ENCODE measurements around the gene KIAA1549. TPM values are rescaled to one million over a fixed set of nuclear protein-coding genes. Genes with fewer than 3 reads are reported as not detected.

Gene KIAA1549
- total and polyA plus RNA-seq, 4 donors: 0.83 to 5.8 (median 3.6) TPM

GRCh38 chr7:139023076-139023475, 41.9 kb upstream of the KIAA1549 start:
- H3K9me3 ChIP-seq (ENCODE audit: control insufficient read depth in 4 of 4, insufficient read depth in 3 of 4, low read length in 3 of 4): no peaks in the 10 kb centered on the region
- H3K4me1 ChIP-seq (ENCODE audit: control insufficient read depth in 5 of 5, insufficient read depth in 5 of 5, low read length in 5 of 5): peaks cover 0 to 6% (median 0%) of the 10 kb centered on the region in 5 donors
- WGBS, 2 donors: 69 to 89% methylated on average over 5 of the region's 5 CpGs
- DNase-seq: no peak
- no peak for TF ChIP-seq CTCF (IDR thresholded peaks at IDR 0.05; ENCODE audit: control extremely low read depth, extremely low read depth)
- no peaks in the 10 kb centered on the region for H3K27me3 ChIP-seq (ENCODE audit: control insufficient read depth in 3 of 3, insufficient read depth in 3 of 3, low read length in 2 of 3)
- no peak overlapping the region for H3K4me3 ChIP-seq
- H3K36me3 ChIP-seq (ENCODE audit: control insufficient read depth in 4 of 4, insufficient read depth in 4 of 4, low read length in 4 of 4): peaks cover 4 to 32% (median 13%) of the 10 kb centered on the region in 4 donors
- no peak overlapping the region for H3K27ac ChIP-seq (ENCODE audit: low read depth in 1 of 2, low read length in 1 of 2)
- no peak for ATAC-seq (ENCODE audit: insufficient read depth, low FRiP score)
- no peak overlapping the region for H3K9ac ChIP-seq (ENCODE audit: insufficient read depth in 1 of 2, low read length in 2 of 2)

GRCh38 chr7:139022286-139022685, 41.1 kb upstream of the KIAA1549 start:
- 70 to 76% methylated on average over 4 of the region's 4 CpGs for WGBS, 2 donors
- no peaks in the 10 kb centered on the region for H3K27me3 ChIP-seq (ENCODE audit: control insufficient read depth in 3 of 3, insufficient read depth in 3 of 3, low read length in 2 of 3)
- peaks cover 0 to 6% (median 0%) of the 10 kb centered on the region in 5 donors for H3K4me1 ChIP-seq (ENCODE audit: control insufficient read depth in 5 of 5, insufficient read depth in 5 of 5, low read length in 5 of 5)
- no peak overlapping the region for H3K9ac ChIP-seq (ENCODE audit: insufficient read depth in 1 of 2, low read length in 2 of 2)
- no peak overlapping the region for H3K27ac ChIP-seq (ENCODE audit: low read depth in 1 of 2, low read length in 1 of 2)
- H3K36me3 ChIP-seq (ENCODE audit: control insufficient read depth in 4 of 4, insufficient read depth in 4 of 4, low read length in 4 of 4): peaks cover 4 to 32% (median 12%) of the 10 kb centered on the region in 4 donors
- TF ChIP-seq CTCF (IDR thresholded peaks at IDR 0.05; ENCODE audit: control extremely low read depth, extremely low read depth): no peak
- DNase-seq (no peak), ATAC-seq (ENCODE audit: insufficient read depth, low FRiP score) (no peak)
- H3K9me3 ChIP-seq (ENCODE audit: control insufficient read depth in 4 of 4, insufficient read depth in 3 of 4, low read length in 3 of 4): no peaks in the 10 kb centered on the region
- H3K4me3 ChIP-seq: no peak overlapping the region

DNA sequence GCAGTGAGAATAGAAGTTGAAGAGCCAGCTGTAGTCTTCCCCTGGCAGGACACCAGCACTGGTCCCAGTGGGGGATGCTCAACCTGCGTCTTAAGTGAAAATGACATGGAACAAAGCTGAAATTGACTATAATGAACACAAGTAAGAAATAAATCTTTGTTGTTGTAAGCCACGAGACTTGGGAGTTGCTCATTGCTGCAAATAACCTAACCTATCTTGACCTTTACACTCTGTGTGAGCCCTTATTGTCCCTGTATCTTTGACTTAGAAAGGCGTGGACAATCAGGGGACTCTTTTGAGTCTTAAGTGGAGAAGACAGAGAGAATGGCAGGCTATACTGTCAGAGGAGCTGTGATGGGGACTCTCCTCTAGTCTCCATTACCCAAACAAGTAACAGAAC, 37.7 kb upstream of the KIAA1549 start:
- Histone ChIP-seq H3K9me3 (ENCODE audit: control insufficient read depth in 4 of 4, insufficient read depth in 3 of 4, low read length in 3 of 4) (no peaks in the 10 kb centered on the region), H3K36me3 (ENCODE audit: control insufficient read depth in 4 of 4, insufficient read depth in 4 of 4, low read length in 4 of 4) (peaks cover 0 to 18% (median 2%) of the 10 kb centered on the region in 4 donors), H3K4me3 (no peak overlapping the region), H3K27ac (ENCODE audit: low read depth in 1 of 2, low read length in 1 of 2) (no peak overlapping the region), H3K4me1 (ENCODE audit: control insufficient read depth in 5 of 5, insufficient read depth in 5 of 5, low read length in 5 of 5) (peaks cover 0 to 6% (median 0%) of the 10 kb centered on the region in 5 donors), H3K27me3 (ENCODE audit: control insufficient read depth in 3 of 3, insufficient read depth in 3 of 3, low read length in 2 of 3) (no peaks in the 10 kb centered on the region), H3K9ac (ENCODE audit: insufficient read depth in 1 of 2, low read length in 2 of 2) (no peak overlapping the region)
- ATAC-seq (ENCODE audit: insufficient read depth, low FRiP score): no peak
- no peak for DNase-seq
- TF ChIP-seq CTCF (IDR thresholded peaks at IDR 0.05; ENCODE audit: control extremely low read depth, extremely low read depth): no peak
- WGBS, 2 donors: 90 to 92% methylated on average over 3 of the region's 3 CpGs

DNA sequence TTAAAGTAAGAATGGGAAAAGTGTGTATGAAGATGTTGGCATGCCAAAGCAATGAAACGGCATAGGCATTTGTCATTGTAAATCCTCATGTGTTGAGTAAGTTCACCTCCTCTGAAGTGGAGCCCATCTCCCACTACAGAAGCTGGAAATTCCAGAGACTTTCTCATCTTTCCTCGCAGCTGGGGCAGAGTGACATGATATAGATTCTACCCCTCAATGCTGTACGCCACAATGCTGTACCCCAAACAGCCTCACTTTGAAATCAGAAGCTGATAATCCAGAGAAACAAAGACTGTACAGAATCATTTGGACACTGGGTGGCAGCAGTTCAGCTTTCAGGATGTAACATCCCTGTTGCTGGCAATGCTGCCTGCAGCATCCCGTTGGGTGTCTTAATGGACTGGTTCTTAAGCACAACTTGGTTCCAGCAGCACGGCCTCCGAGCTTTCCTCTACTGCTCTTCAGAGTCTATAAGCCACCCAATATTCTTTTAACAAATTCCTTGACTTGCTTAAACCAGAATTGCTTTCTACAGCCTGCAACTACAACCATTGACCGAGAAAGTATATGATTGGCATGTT, 35.8 kb upstream of the KIAA1549 start:
- H3K36me3 ChIP-seq (ENCODE audit: control insufficient read depth in 4 of 4, insufficient read depth in 4 of 4, low read length in 4 of 4): peaks cover 0 to 10% (median 0%) of the 10 kb centered on the region in 4 donors
- 29 to 38% methylated on average over 7 of the region's 7 CpGs for WGBS, 2 donors
- no peaks in the 10 kb centered on the region for H3K4me1 ChIP-seq (ENCODE audit: control insufficient read depth in 5 of 5, insufficient read depth in 5 of 5, low read length in 5 of 5)
- H3K27ac ChIP-seq (ENCODE audit: low read depth in 1 of 2, low read length in 1 of 2): no peak overlapping the region
- peak; percentile 69 for ATAC-seq (ENCODE audit: insufficient read depth, low FRiP score)
- peak; percentile 53 for TF ChIP-seq CTCF (IDR thresholded peaks at IDR 0.05; ENCODE audit: control extremely low read depth, extremely low read depth)
- no peaks in the 10 kb centered on the region for H3K9me3 ChIP-seq (ENCODE audit: control insufficient read depth in 4 of 4, insufficient read depth in 3 of 4, low read length in 3 of 4)
- H3K4me3 ChIP-seq: no peak overlapping the region
- DNase-seq: peak; percentile 61 to 78 (median 71)
- no peaks in the 10 kb centered on the region for H3K27me3 ChIP-seq (ENCODE audit: control insufficient read depth in 3 of 3, insufficient read depth in 3 of 3, low read length in 2 of 3)
- H3K9ac ChIP-seq (ENCODE audit: insufficient read depth in 1 of 2, low read length in 2 of 2): no peak overlapping the region
